Panc1 (cell line): Measurements from ENCODE around the gene C1QTNF9B. TPM values are rescaled to one million over a fixed set of nuclear protein-coding genes. Genes with fewer than 3 reads are reported as not detected.
A peak's percentile ranks its signal among the peaks of the same experiment; 100 is the strongest.

Experiments used
- ATAC-seq: fragments of 200-7000 bp; cut with Tn5 transposase; 2 replicates; pipeline ENCODE4 v1.9.1; 2020; ENCODE audit warnings: mild to moderate bottlenecking, moderate library complexity
- BruUV-seq: library from RNA; stranded (reverse); fragments of 400-500 nt; replicated peaks from 2 replicates; lab custom pipeline; 2021; lab: Mats Ljungman, UMichigan
- CTCF ChIA-PET: fragments of 300-600 bp; sonication (Branson Sonifier 250); formaldehyde crosslinking; loops from one replicate; lab custom pipeline; 2022; ENCODE audit warnings: antibody characterized with exemption; lab: Charles Lee
- POLR2A ChIA-PET: fragments of 300-600 bp; sonication (Branson Sonifier 250); formaldehyde crosslinking; loops from one replicate; lab custom pipeline; 2022; ENCODE audit warnings: antibody characterized with exemption; lab: Charles Lee
- DNase-seq: peaks from one replicate; pipeline ENCODE4 v3.0.0-alpha.2; 2010; ENCODE audit warnings: low read depth, low spot score
- H3K27ac ChIP-seq: 2 replicates; pipeline ENCODE4 v1.5.1; 2011; ENCODE audit warnings: mild to moderate bottlenecking, low read length, inconsistent platforms
- H3K27me3 ChIP-seq: fragments of 200-500 bp; sonication (Bioruptor generic); 2 replicates; pipeline ENCODE4 v1.6.0; 2014; ENCODE audit warnings: low read length, inconsistent platforms; ENCODE audit not compliant: control insufficient read depth, insufficient read depth
- H3K36me3 ChIP-seq: fragments of 200-500 bp; sonication (Bioruptor generic); 2 replicates; pipeline ENCODE4 v1.5.1; 2014; ENCODE audit warnings: inconsistent platforms, mild to moderate bottlenecking, low read length, moderate library complexity; ENCODE audit not compliant: control insufficient read depth, insufficient read depth
- H3K4me1 ChIP-seq: 2 replicates; pipeline ENCODE4 v1.5.1; 2011; ENCODE audit warnings: inconsistent platforms, mild to moderate bottlenecking, low read length, moderate library complexity; ENCODE audit not compliant: control insufficient read depth, insufficient read depth
- H3K4me3 ChIP-seq, 2 experiments: 2 replicates each; pipeline ENCODE4 v1.5.1; 2011 to 2012; ENCODE audit warnings: low read depth in 2 of 2, low read length in 2 of 2, mild to moderate bottlenecking in 2 of 2, inconsistent platforms in 1 of 2, moderate library complexity in 1 of 2
- H3K9me3 ChIP-seq: fragments of 200-500 bp; sonication (Bioruptor generic); 2 replicates; pipeline ENCODE4 v1.5.1; 2014; ENCODE audit warnings: low read depth, mild to moderate bottlenecking, inconsistent platforms, low read length, moderate library complexity; ENCODE audit not compliant: control insufficient read depth, insufficient read depth
- CTCF ChIP-seq: fragments of 450-650 bp; IDR thresholded peaks from 2 replicates; pipeline ENCODE4 v1.5.1; 2017; ENCODE audit warnings: mild to moderate bottlenecking
- POLR2AphosphoS5 ChIP-seq: IDR thresholded peaks from 2 replicates; pipeline ENCODE4 v1.6.1; 2012; ENCODE audit warnings: mild to moderate bottlenecking, low read depth, low read length, moderate library complexity
- SIN3A ChIP-seq: IDR thresholded peaks from 2 replicates; pipeline ENCODE4 v1.6.1; 2012; ENCODE audit warnings: low read depth, mild to moderate bottlenecking, low read length, moderate library complexity, borderline replicate concordance; ENCODE audit not compliant: insufficient read depth
- TCF7L2 ChIP-seq: IDR thresholded peaks from 2 replicates; pipeline ENCODE4 v1.6.1; 2011; ENCODE audit warnings: mild to moderate bottlenecking, low read depth, low read length, inconsistent platforms
- in situ Hi-C: cut with HindIII; loops from 2 replicates; pipeline ENCODE4 v1.10.0; 2016; ENCODE audit warnings: low sequenced_read_pairs, low pct_unique_long_range_greater_than_20kb
- intact Hi-C: fragments of 100-400 bp; cut with micrococcal nuclease; formaldehyde crosslinking; loops from one replicate; pipeline ENCODE4 v1.10.0; 2022; ENCODE audit not compliant: unreplicated experiment
- total RNA-seq: library from RNA; stranded (reverse); gene quantifications from one replicate; pipeline ENCODE4 v1.2.1, GENCODE V29; 2021; ENCODE audit not compliant: unreplicated experiment
- TF ChIP-seq, protein P1 (sequence below), 2 experiments: IDR thresholded peaks; 2 replicates each; pipeline ENCODE4 v1.6.1; 2011 to 2012; ENCODE audit warnings: low read depth in 2 of 2, control low read depth in 1 of 2, low read length in 1 of 2, mild to moderate bottlenecking in 1 of 2, moderate library complexity in 1 of 2; ENCODE audit not compliant: insufficient read depth in 1 of 2

The C1QTNF9B gene
- total RNA-seq, 1 experiment from 2014 or later = not detected

GRCh38 chr13:23946067-23946466 lies 48.8 kb upstream of the C1QTNF9B start:
- CTCF ChIA-PET = no interaction called here
- TF ChIP-seq CTCF = no peak
- TF ChIP-seq, protein P1, sequence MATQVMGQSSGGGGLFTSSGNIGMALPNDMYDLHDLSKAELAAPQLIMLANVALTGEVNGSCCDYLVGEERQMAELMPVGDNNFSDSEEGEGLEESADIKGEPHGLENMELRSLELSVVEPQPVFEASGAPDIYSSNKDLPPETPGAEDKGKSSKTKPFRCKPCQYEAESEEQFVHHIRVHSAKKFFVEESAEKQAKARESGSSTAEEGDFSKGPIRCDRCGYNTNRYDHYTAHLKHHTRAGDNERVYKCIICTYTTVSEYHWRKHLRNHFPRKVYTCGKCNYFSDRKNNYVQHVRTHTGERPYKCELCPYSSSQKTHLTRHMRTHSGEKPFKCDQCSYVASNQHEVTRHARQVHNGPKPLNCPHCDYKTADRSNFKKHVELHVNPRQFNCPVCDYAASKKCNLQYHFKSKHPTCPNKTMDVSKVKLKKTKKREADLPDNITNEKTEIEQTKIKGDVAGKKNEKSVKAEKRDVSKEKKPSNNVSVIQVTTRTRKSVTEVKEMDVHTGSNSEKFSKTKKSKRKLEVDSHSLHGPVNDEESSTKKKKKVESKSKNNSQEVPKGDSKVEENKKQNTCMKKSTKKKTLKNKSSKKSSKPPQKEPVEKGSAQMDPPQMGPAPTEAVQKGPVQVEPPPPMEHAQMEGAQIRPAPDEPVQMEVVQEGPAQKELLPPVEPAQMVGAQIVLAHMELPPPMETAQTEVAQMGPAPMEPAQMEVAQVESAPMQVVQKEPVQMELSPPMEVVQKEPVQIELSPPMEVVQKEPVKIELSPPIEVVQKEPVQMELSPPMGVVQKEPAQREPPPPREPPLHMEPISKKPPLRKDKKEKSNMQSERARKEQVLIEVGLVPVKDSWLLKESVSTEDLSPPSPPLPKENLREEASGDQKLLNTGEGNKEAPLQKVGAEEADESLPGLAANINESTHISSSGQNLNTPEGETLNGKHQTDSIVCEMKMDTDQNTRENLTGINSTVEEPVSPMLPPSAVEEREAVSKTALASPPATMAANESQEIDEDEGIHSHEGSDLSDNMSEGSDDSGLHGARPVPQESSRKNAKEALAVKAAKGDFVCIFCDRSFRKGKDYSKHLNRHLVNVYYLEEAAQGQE (IDR thresholded peaks at IDR 0.05; ENCODE audit: insufficient read depth in 1 of 2, low read depth in 2 of 2, low read length in 1 of 2) = no peak
- no peak for TF ChIP-seq SIN3A
- no peak for TF ChIP-seq POLR2AphosphoS5
- TF ChIP-seq TCF7L2 = no peak

GRCh38 chr13:23945612-23946011 lies 48.3 kb upstream of the C1QTNF9B start:
- CTCF ChIA-PET = no interaction called here
- Histone ChIP-seq H3K4me1 (no peaks in the 10 kb centered on the region), H3K4me3 (no peak overlapping the region), H3K36me3 (no peaks in the 10 kb centered on the region), H3K27ac (no peak overlapping the region), H3K27me3 (peaks cover 8% of the 10 kb centered on the region), H3K9me3 (no peaks in the 10 kb centered on the region)
- BruUV-seq = no TSS peak
- in situ Hi-C loops = no loop called here
- intact Hi-C loops = no loop called here
- ATAC-seq = 0 out of 2 replicates have a peak, but pooled peaks have one; percentile 35
- DNase-seq = no peak
- POLR2A ChIA-PET = no interaction called here
- TF ChIP-seq, protein P1 (IDR thresholded peaks at IDR 0.05; ENCODE audit: insufficient read depth in 1 of 2, low read depth in 2 of 2, low read length in 1 of 2) = no peak
- no peak for TF ChIP-seq CTCF
- TF ChIP-seq POLR2AphosphoS5 = no peak
- TF ChIP-seq TCF7L2 = no peak
- no peak for TF ChIP-seq SIN3A

More at GRCh38 chr13:23946067-23946466, 48.8 kb upstream of the C1QTNF9B start:
- Histone ChIP-seq H3K4me3 (no peak overlapping the region), H3K36me3 (no peaks in the 10 kb centered on the region), H3K27me3 (peaks cover 6% of the 10 kb centered on the region), H3K27ac (no peak overlapping the region), H3K9me3 (no peaks in the 10 kb centered on the region), H3K4me1 (no peaks in the 10 kb centered on the region)
- DNase-seq (no peak), ATAC-seq (peak; percentile 64)
- no TSS peak for BruUV-seq
- intact Hi-C loops = no loop called here
- in situ Hi-C loops = no loop called here
- POLR2A ChIA-PET = no interaction called here
